ENCODE data around the gene AGBL4.

Gene AGBL4

DNA sequence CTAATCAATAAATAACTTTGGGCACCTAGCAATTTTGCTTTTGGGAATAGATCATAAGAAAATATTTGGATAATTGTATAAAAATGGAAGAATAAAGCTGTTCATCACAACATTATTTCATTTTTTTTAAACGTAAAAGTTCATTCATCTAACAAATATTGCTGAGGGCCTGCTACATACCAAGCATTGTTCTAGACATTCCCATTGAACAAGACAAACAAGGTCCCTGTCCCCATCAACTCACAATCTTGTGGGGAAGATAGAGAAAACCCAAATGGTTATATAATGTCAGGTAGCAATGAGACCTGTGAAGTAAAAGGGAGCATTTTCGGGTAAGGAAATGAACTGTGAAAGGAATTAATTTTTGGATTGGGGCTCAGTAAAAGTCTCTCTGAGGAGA lies 1193.0 kb downstream of the AGBL4 start:
- DNase-seq (ENCODE audit: low read depth in 2 of 2): no peak

DNA sequence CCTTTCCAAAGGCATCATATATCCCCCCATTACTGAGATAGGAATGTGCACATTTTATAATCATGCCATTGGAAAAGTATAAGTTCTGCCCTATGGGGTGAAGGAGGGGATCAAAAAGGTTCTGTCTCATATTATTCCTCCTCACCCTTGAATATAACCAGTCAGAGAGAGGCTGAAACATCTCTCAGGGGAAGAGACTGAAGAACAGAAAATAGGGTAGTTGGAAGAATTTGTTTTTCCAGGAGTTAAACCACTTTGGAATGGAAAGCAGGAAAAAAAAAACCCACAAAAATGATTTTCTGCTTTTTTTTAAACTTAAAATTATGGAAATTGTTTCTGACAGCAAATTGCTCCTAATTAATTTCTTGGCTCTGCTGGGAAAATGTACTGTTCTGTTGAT lies 1194.3 kb downstream of the AGBL4 start:
- DNase-seq (ENCODE audit: low read depth in 2 of 2): no peak

- no peak for DNase-seq (ENCODE audit: low read depth in 2 of 2)
Measured at GRCh38 chr1:48823168-48823567, 1200.6 kb downstream of the AGBL4 start.

DNA sequence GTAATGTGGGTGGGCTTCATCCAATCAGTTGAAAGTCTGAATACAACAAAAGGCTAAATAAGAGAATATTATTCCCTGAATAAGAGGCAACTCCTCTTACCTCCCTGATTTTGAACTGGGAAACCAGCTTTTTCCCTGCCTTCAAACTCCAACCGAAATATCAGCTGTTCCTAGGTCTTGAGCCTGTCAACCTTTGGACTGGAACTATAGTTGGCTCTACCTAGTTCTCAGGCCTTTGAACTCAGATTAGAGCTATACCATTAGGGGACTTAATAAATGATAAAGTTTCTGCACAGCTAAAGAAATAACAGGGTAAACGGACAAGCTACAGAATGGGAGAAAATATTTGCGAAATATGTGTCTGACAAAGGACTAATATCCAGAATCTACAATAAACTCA lies 1203.3 kb downstream of the AGBL4 start:
- no peak for DNase-seq (ENCODE audit: low read depth in 2 of 2)

- DNase-seq (ENCODE audit: low read depth in 2 of 2): peak in 1 of 2 experiments; percentile 11
Measured at GRCh38 chr1:48817505-48818114, 1206.1 kb downstream of the AGBL4 start.

- no peak for DNase-seq (ENCODE audit: low read depth in 2 of 2)
Measured at GRCh38 chr1:48810740-48811139, 1213.0 kb downstream of the AGBL4 start.

DNA sequence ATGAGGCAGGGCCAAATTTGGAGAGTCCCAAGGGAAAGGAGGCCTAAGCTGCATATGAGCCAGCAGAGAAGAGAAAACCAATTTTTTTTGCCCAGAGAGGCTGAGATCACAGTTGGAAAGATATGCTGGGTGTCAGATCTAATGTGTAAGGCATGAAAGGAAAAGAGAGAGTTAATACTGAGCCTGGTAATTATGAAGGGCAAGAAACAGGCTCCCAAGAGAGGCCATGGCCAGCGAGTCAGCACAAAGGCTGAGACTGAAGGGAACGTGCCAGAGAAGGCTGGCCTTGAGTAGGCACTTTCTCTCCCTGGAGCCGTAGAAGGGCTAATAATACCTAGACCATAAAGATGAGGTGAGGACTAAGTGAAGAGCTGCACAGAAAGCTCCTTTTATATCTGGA lies 1215.3 kb downstream of the AGBL4 start:
- DNase-seq (ENCODE audit: low read depth in 2 of 2): no peak

DNA sequence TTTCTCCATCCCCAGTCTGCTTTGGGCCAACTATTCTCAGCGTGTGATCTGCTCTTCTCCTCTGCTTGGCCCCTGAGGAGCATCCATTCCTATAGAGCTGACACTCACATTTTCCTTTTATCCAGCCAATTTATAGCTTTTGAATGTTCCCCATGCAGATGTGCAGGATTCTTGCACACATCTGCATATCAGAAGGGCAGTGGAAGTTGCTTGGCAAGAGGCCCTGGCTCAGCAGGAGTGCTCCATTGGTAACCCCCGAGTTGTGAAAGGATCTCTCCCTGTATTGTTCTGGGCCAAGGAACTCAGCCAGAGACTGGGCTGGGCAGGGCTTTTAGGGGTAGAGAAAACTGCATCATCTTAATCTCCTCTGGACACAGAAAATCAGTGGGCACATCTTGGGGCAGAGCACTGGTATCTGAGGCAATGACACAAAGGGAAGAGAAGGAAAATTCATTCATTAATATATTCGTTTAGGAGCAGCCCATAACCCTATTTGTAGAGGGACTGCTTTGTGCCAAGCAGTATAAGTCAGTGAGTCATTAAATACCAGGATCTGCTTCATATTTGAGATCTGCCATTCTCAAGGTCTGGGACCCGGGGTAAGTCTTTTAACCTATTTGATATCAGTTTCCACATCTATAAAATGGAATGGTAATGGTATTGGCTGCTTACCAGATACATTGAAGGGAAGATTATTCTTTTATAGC lies 1216.0 kb downstream of the AGBL4 start:
- no peak for DNase-seq (ENCODE audit: low read depth in 2 of 2)

GRCh38 chr1:48803474-48803873 lies 1220.3 kb downstream of the AGBL4 start:
- DNase-seq (ENCODE audit: low read depth in 2 of 2): no peak

GRCh38 chr1:48794816-48795215 lies 1228.9 kb downstream of the AGBL4 start:
- DNase-seq (ENCODE audit: low read depth in 2 of 2): no peak

- DNase-seq (ENCODE audit: low read depth in 2 of 2): no peak
Measured at GRCh38 chr1:48793863-48794262, 1229.9 kb downstream of the AGBL4 start.

DNA sequence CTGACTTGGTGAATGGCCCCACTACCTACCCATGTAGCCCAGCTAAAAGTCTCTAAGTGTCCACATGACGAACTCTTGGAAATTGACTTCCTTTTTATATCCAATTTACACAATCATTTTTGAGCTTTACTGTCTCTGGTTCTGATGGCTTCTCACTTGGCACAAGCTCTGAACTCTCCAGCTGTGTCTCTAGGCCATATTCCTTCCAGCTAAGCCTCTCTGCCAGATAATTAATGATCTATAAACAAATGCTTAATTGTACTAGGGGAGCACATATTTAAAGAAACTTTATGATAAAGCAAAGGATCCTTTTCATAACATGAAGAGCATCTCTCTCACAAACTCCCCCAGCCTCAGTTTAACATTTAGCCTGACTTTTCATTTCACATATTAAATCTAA lies 1230.8 kb downstream of the AGBL4 start:
- no peak for DNase-seq (ENCODE audit: low read depth in 2 of 2)

- DNase-seq (ENCODE audit: low read depth in 2 of 2): no peak
Measured at GRCh38 chr1:48790397-48790796, 1233.4 kb downstream of the AGBL4 start.

DNA sequence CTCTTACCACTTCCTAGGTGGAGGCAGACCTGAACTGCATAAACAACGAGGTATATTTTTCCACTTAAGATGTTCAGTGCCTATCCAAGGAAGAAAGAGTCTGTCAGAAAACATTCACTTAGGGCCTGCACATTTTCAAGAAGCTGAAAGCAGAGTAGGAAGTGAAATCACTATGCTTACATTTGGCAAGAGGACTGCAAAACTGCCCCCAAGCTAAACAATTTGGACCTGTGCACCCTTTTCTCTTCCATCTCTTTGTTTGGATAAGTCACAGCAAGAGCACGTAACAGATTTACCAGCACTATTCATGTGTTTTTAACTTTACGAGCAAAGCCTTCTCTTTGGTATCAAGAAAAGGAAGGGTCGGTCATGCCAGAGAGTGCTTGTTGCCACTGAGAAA lies 1233.9 kb downstream of the AGBL4 start:
- no peak for DNase-seq (ENCODE audit: low read depth in 2 of 2)

DNA sequence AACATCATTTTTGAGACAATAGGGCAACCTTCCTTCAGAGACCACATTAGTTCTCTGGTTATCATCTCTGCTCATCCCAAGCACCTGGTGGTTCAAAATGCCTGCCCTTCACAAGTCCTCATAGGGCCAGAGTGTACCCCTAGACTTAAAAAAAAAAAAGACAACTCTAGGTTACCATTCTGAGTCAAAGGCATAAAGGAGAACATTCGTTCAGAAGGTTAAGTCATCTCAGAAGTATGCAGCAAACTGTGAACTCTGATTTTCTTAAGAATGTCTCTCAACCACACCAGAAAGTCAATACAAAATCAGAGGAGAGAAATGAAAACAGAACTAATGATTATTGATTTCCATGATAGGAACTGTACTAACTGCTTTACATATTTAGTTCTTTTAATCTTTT lies 1237.9 kb downstream of the AGBL4 start:
- DNase-seq (ENCODE audit: low read depth in 2 of 2): no peak

DNA sequence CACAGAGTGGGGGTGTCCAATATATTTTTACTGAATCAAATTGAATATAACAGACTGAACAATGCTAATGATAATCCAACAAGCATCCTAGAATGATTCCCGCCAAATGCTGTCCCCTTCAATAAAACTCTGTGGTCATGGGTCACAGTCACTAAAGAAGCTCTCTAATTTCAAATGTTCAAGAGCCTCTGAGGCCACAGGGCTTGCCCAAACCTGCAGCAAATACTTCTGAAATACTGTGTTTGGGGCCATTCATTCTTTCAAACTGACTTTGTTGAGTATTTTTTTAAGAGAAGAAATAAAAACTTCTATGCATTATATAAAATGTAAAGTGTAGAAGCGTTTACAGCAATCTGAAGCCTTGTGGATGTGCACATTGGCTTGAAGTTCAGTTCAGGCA lies 1239.5 kb downstream of the AGBL4 start:
- DNase-seq (ENCODE audit: low read depth in 2 of 2): no peak

DNA sequence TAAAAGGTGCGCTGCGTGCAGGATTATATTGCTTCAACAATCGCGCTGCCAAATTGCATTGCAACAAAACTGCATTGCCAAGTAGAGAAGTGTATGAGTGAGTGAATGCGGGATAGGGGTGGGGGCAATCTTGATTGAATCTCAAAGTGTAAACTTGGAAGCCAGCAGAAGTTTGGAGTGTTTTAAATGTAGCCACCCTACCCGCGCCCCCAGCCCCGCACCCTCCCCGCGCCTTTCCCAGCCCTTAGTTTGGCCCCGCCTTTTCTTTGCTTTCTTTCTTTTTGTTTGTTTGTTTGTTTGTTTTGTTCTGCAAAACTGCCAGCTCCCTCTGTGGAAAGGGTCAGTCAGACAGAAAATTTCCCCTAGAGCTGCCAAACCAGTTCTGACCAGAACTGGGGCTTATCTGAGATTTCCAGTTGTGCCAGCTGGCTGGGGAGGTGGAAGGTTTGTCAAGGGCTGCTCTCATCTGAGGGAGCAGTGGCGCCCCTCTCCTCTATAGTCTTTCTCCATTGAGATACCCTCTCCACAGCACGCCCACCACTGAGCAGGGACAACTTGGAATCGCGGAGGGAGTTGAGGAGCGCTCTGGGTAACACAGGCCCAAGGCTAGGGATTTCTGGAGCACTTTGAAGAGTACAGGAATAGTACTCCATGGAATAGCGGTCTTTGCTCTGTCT lies 1246.4 kb downstream of the AGBL4 start:
- no peak for DNase-seq (ENCODE audit: low read depth in 2 of 2)

DNA sequence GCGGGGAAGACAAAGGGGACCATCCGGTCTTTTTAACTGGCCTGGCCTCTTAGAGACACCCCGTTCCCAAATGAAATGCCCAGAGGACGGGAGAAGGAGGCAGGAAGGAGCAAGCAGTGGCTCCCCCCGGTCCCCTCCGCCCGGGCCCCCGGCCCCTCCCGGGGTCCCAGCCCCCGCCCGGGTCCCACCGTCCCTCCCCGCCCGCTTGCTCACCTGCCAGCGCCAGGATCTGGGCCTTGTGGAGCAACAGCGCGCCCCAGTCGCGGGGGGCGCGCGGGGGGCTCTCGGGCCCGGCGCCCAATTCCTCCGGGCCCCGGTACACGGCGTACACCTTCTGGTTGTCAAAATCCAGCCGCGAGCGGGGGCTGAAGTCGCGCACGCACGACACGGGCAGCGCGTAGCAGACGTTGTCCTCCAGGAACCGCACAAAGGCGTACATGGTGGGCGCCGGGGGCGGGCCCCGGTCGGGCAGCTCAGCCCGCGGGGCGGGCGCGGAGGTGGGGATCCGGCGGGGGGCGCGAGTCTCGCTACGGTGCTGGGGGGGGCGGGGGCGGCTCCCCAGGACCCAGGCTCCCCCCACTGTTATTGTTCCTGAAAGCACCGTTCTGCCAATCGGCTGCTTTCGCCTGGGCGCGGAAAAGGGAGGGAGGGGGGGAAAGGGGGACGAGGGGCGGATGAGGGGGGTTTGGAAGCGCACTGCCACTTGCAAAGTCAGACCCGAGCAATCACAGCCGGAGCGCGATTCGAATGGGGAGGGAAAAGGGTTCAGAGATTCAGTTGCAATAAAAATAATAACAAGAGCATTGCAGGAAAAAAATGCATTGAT lies 1247.1 kb downstream of the AGBL4 start, which contains the start of gene BEND5:
Gene BEND5 (minus strand): TSS at position 499 of the 826 bp plus-strand sequence. CDS start 60 bp downstream, at position 439.
- peak; percentile 2 to 29 for DNase-seq (ENCODE audit: low read depth in 2 of 2)

DNA sequence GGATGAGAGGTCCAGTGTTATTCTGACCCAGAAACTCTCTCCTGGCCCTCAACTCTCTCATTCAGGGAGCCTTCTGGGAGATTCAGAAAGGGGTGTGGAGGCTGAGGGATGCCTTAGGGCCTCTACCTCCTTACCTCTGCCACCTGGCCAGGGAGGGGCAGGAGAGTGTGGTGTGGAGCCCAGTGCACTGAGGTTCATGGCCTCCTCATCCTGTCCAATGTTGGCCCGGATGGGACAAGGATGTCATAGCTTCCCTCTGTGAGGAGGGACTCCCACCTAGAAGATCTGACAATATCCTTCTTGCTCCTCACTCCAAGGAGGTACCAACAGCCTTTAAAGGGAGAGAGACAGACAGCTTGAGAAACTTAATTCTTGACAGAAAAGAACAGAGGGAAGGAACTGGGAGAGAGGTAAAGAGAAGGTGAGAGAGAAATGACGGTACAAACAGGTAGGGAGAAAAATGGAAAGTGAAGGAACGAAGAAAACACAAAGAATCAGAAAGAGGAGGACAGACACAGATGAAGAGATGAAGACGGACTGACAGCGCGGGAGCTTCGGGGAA lies 1247.8 kb downstream of the AGBL4 start:
- DNase-seq (ENCODE audit: low read depth in 2 of 2): no peak

- no peak for DNase-seq (ENCODE audit: low read depth in 2 of 2)
Measured at GRCh38 chr1:48773133-48773532, 1250.6 kb downstream of the AGBL4 start.

DNA sequence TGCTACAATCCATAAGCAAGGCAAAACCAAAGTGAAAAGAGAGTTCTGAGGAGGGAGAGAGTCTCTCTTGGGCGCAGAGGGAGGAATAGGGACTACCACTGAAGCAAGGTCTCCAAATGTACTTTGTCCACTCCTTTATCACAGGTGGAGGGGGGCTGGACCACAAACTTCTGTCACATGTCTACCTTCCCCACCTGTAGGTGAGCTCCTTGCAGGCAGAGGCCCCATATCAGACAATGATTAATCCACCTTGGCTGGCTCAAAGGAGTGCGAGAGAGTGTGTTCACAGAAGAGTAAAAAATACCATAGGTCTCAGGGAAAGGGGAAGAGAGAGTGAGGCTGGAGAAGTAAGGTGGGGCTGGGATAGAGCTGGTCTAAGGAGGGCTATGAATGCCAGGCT lies 1251.5 kb downstream of the AGBL4 start:
- no peak for DNase-seq (ENCODE audit: low read depth in 2 of 2)

DNA sequence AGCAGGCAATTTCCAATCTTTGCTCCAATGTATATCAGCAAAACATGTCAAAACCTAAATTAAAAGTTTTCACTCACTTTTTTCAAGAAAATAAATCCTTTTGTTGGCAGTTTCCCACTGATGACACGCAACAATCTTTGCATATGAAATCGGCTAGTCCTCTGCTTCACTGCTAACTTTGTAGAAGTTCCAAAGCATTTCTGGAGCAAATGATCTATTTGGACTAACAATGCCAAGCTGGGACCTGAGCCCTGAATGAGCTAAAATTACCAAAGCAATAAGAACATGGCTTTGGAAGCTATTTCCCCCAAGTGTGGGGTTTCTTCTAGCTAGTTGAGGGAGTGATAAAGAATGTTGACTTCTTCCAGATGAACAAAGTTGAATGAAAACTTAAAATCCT lies 1252.2 kb downstream of the AGBL4 start:
- no peak for DNase-seq (ENCODE audit: low read depth in 2 of 2)

All from stimulated activated CD4-positive, alpha-beta T cell treated with anti-CD3 and anti-CD28 coated beads, Interleukin-12 subunit alpha, Interleukin-12 subunit beta, amount 100 ng/mL, for 24 hours (primary cell).